CD4-positive, CD25-positive, alpha-beta regulatory T cell (primary cell): Measurements from ENCODE around the gene RABEPK. TPM values are rescaled to one million over a fixed set of nuclear protein-coding genes. Genes with fewer than 3 reads are reported as not detected.
"Not testable (repeated sequence)": the region's sequence is repeated elsewhere in the genome, so short reads cannot be mapped to it uniquely, and the experiment has no call there.

Experiments used
- ATAC-seq, 2 donors: fragments of 150-1000 bp; cut with Tn5 transposase; one replicate each; pipeline ENCODE4 v1.10.0; 2021; ENCODE audit warnings: low read depth in 2 of 2, moderate number of reproducible peaks in 2 of 2, moderate library complexity in 1 of 2
- DNase-seq, 3 donors: peaks; one replicate each; pipeline versions ENCODE4 v3.0.0 to v3.0.0-alpha.2; 2012 to 2022; ENCODE audit warnings: mixed read lengths in 1 of 3
- H3K27ac ChIP-seq: one replicate; pipeline ENCODE4 v1.7.0; 2013; ENCODE audit warnings: mild to moderate bottlenecking, low read length; ENCODE audit not compliant: insufficient read depth, poor library complexity, severe bottlenecking
- H3K27me3 ChIP-seq: one replicate; pipeline ENCODE4 v1.7.0; 2013; ENCODE audit warnings: low read length; ENCODE audit not compliant: control insufficient read depth, insufficient read depth
- H3K36me3 ChIP-seq: one replicate; pipeline ENCODE4 v1.7.0; 2013; ENCODE audit warnings: mild to moderate bottlenecking, low read length, moderate library complexity; ENCODE audit not compliant: control insufficient read depth, insufficient read depth
- H3K4me1 ChIP-seq: 2 replicates; pipeline ENCODE4 v1.7.0; 2013; ENCODE audit warnings: mild to moderate bottlenecking, low read length; ENCODE audit not compliant: insufficient read depth, control insufficient read depth, poor library complexity, severe bottlenecking
- H3K4me3 ChIP-seq: one replicate; pipeline ENCODE4 v1.7.0; 2013; ENCODE audit warnings: low read depth, mild to moderate bottlenecking, low read length, moderate library complexity
- H3K9me3 ChIP-seq, 2 experiments: 1 replicate in 1 of 2; 2 replicates in 1 of 2; pipeline ENCODE4 v1.7.0; 2013; ENCODE audit warnings: low read length in 2 of 2, mild to moderate bottlenecking in 1 of 2, moderate library complexity in 1 of 2; ENCODE audit not compliant: control insufficient read depth in 2 of 2
- H3K27ac Mint-ChIP-seq, 3 donors: one replicate each; pipeline ENCODE4 v1.8.0; 2020 to 2022; ENCODE audit warnings: mild to moderate bottlenecking in 3 of 3, mixed read lengths in 3 of 3, moderate library complexity in 2 of 3
- H3K27me3 Mint-ChIP-seq: one replicate; pipeline ENCODE4 v1.8.0; 2022; ENCODE audit warnings: mild to moderate bottlenecking, mixed read lengths
- H3K36me3 Mint-ChIP-seq: one replicate; pipeline ENCODE4 v1.8.0; 2020; ENCODE audit warnings: mixed read lengths
- H3K4me1 Mint-ChIP-seq, 4 donors: one replicate each; pipeline ENCODE4 v1.8.0; 2020 to 2022; ENCODE audit warnings: mixed read lengths in 4 of 4, mild to moderate bottlenecking in 1 of 4
- H3K4me3 Mint-ChIP-seq, 4 donors: one replicate each; pipeline ENCODE4 v1.8.0; 2020 to 2022; ENCODE audit warnings: mild to moderate bottlenecking in 4 of 4, mixed read lengths in 4 of 4, moderate library complexity in 3 of 4
- H3K9me3 Mint-ChIP-seq, 7 donors: one replicate each; pipeline ENCODE4 v1.8.0; 2020 to 2022; ENCODE audit warnings: mixed read lengths in 7 of 7, mild to moderate bottlenecking in 3 of 7, moderate library complexity in 2 of 7
- polyA plus RNA-seq, 4 donors: library from polyadenylated mRNA; unstranded; fragments of 300-500 nt; fragmentation: Illumina TruSeq; gene quantifications; one replicate each; pipeline ENCODE4 v1.2.3, GENCODE V29; 2021
- total RNA-seq: library from RNA; stranded (reverse); gene quantifications from one replicate; pipeline ENCODE4 v1.2.3, GENCODE V29; 2022

The RABEPK gene, protein sequence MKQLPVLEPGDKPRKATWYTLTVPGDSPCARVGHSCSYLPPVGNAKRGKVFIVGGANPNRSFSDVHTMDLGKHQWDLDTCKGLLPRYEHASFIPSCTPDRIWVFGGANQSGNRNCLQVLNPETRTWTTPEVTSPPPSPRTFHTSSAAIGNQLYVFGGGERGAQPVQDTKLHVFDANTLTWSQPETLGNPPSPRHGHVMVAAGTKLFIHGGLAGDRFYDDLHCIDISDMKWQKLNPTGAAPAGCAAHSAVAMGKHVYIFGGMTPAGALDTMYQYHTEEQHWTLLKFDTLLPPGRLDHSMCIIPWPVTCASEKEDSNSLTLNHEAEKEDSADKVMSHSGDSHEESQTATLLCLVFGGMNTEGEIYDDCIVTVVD
- total RNA-seq: 14.2 TPM
- 10 to 100 TPM; 37.2 to 39.5 (median 38.8) TPM for polyA plus RNA-seq

DNA sequence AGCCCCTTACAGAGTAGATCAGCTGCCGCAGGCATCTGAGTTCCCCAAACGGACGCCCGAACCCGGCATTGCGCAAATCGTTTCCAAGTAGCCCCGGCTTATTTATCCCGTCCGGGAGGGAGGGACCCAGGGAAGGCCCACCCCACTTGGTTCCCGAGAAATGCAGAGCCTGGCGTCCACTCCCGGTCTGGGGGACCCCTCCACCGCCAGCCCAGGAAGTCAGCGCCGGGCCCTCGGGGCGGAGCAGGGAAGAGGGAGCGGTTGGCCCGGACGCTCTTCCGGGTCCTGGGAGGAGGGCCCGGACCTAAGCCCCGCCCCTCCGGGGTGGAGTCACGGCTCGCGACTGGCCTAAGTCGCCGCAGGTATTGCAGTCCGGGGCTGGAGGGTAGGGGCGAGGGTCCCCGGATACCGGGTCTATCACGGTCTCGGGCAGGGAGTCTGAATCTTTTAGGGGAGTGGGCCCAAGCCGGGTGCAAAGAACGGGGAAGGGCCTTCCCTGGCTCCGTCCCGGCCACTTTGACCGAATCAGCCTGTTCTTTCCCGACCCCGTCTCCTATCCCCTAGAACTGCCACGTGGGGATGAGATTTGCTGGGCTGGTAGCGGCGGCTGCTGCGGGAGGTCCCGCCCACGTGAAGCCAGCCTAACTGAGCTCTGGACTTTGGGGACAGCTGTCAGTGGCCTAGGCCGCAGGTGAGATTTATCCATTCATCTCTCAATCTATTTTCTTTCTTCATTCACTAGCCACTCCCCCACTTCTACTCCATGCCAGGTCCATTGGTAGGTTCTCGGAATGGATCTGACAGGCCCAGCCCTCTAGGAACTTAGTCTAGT, at the start of gene RABEPK:
RABEPK (plus strand) TSS at position 327 of the 832 bp plus-strand sequence. CDS start 2,472 bp downstream, outside the sequence.
- H3K9me3 Mint-ChIP-seq: no peaks in the 10 kb centered on the region
- H3K4me3 Mint-ChIP-seq: peak within 1 kb of the TSS; percentile 87 to 95 (median 92)
- ATAC-seq (peak; percentile 97 to 98), DNase-seq (peak; percentile 84 to 94 (median 88))
- H3K36me3 Mint-ChIP-seq: peaks cover 19% of the 10 kb centered on the region
- Histone ChIP-seq H3K4me3 (peak within 1 kb of the TSS; percentile 80), H3K4me1 (peaks cover 30% of the 10 kb centered on the region), H3K27ac (peak within 1 kb of the TSS; percentile 89), H3K27me3 (no peaks in the 10 kb centered on the region), H3K9me3 (no peaks in the 10 kb centered on the region), H3K36me3 (peaks cover 7% of the 10 kb centered on the region)
- H3K4me1 Mint-ChIP-seq: peaks cover 7 to 58% (median 24%) of the 10 kb centered on the region in 4 donors
- H3K27me3 Mint-ChIP-seq: peaks cover 4% of the 10 kb centered on the region
- H3K27ac Mint-ChIP-seq: peak within 1 kb of the TSS; percentile 95 to 97 (median 95)

DNA sequence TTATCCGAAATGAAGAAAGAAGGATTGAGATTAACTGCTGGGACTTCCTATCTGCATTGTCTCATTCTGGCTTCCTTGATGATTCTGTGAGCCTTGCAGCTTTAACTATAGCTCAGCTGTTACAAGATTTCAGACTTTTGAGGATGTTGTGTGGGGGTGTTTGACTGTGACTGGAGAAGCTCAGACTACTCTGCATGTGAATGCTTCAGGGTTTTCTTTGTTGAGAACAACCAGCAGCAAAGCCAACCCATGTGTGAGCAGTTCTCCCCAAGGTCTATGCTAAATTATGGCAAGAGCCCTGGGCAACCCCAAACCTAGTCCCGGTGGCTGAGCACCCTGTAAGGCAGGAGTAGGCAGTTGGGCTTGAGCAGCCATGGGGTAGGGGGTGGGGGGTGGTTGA, 48.6 kb upstream of the RABEPK start:
- Mint-ChIP-seq H3K4me3 (no peak overlapping the region), H3K27ac (peak overlapping the region in 2 of 3 donors; percentile 49 to 63), H3K4me1 (peaks cover 0 to 14% (median 5%) of the 10 kb centered on the region in 4 donors), H3K9me3 (no peaks in the 10 kb centered on the region), H3K36me3 (peaks cover 25% of the 10 kb centered on the region), H3K27me3 (no peaks in the 10 kb centered on the region)
- Histone ChIP-seq H3K27me3 (no peaks in the 10 kb centered on the region), H3K9me3 (no peaks in the 10 kb centered on the region), H3K27ac (no peak overlapping the region), H3K4me3 (no peak overlapping the region), H3K36me3 (peaks cover 53% of the 10 kb centered on the region), H3K4me1 (peaks cover 4% of the 10 kb centered on the region)
- DNase-seq (no peak), ATAC-seq (no peak)

DNA sequence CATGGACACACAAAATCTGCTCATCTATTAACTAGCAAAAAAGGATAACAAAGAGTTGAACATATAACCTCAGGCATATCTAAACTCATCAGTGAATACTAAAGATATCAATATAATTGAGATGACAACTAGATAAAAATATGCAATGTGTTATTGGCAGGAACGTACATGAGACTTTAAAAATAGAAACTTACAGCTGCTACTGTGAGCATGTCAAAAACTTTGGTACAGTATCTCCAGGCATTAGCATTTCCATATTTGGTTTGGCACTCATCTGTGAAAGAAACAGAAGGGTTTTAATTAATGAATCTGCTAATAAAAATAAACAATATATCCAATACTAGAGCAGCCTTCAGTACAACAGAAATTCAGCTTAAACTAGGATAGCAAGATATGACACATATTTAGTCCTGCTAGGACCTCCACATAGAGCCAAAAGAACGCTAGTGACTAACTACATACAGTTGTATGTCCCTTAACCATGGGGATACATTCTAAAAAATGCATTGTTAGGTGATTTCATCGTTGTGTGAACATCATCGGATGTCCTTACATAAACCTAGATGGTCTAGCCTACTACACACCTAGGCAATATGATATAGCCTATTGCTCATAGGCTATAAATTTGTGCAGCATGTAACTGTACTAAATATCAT, 46.5 kb upstream of the RABEPK start:
- H3K36me3 Mint-ChIP-seq: peaks cover 29% of the 10 kb centered on the region
- H3K4me3 ChIP-seq: no peak overlapping the region
- no peak overlapping the region for H3K4me3 Mint-ChIP-seq
- no peaks in the 10 kb centered on the region for H3K27me3 Mint-ChIP-seq
- peaks cover 4% of the 10 kb centered on the region for H3K4me1 ChIP-seq
- no peak for DNase-seq
- no peaks in the 10 kb centered on the region for H3K9me3 ChIP-seq
- no peaks in the 10 kb centered on the region for H3K27me3 ChIP-seq
- H3K36me3 ChIP-seq: peaks cover 66% of the 10 kb centered on the region
- peak overlapping the region in 1 of 3 donors; percentile 29 for H3K27ac Mint-ChIP-seq
- H3K27ac ChIP-seq: no peak overlapping the region
- peaks cover 0 to 8% (median 5%) of the 10 kb centered on the region in 4 donors for H3K4me1 Mint-ChIP-seq
- H3K9me3 Mint-ChIP-seq: no peaks in the 10 kb centered on the region
- no peak for ATAC-seq

DNA sequence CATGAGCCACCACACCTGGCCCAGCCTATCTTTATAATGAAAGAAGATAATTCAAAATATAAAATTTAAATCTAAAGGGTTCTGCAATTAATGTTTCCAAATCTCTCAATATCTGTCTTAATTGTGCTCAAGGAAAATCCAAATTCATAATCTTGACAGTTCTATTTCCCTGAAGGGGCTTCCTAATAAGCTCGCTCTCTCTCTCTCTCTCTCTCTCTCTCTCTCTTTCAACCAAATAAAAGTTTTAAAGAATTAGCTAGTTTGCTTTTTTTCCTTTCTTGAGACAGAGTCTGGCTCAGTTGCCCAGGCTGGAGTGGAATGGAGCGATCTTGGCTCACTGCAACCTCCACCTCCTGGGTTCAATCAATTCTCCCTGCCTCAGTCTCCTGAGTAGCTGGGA, 43.8 kb upstream of the RABEPK start:
- peaks cover 12% of the 10 kb centered on the region for H3K36me3 Mint-ChIP-seq
- H3K4me3 Mint-ChIP-seq: no peak overlapping the region
- Histone ChIP-seq H3K4me3 (no peak overlapping the region), H3K27me3 (no peaks in the 10 kb centered on the region), H3K9me3 (no peaks in the 10 kb centered on the region), H3K4me1 (no peaks in the 10 kb centered on the region), H3K27ac (no peak overlapping the region), H3K36me3 (peaks cover 50% of the 10 kb centered on the region)
- no peak for ATAC-seq
- H3K27me3 Mint-ChIP-seq: no peaks in the 10 kb centered on the region
- no peak overlapping the region for H3K27ac Mint-ChIP-seq
- H3K9me3 Mint-ChIP-seq: no peaks in the 10 kb centered on the region
- DNase-seq: no peak
- peaks cover 0 to 11% (median 3%) of the 10 kb centered on the region in 4 donors for H3K4me1 Mint-ChIP-seq

DNA sequence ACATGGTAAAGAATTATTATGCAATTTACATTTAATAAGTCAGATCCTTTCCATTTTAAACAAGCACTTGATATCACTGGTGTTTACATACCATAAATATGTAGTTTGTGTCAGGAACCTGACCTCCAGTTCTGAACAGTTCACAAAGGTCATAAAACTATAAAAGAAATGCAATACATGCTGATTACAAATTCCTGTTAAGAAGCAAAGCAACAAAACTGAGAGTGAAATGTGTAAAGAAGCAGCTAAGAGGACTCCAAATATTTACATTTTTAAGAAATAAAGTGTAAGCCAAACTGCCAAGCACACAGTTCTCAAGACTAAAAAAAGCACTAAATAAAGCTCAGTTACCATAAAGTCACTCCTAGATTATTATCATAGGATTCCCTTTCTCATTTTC, 39.6 kb upstream of the RABEPK start:
- Histone ChIP-seq H3K27ac (no peak overlapping the region), H3K4me3 (no peak overlapping the region), H3K27me3 (no peaks in the 10 kb centered on the region), H3K4me1 (no peaks in the 10 kb centered on the region), H3K9me3 (no peaks in the 10 kb centered on the region), H3K36me3 (peaks cover 21% of the 10 kb centered on the region)
- H3K27ac Mint-ChIP-seq: peak overlapping the region in 2 of 3 donors; percentile 36 to 82
- no peaks in the 10 kb centered on the region for H3K27me3 Mint-ChIP-seq
- H3K9me3 Mint-ChIP-seq: no peaks in the 10 kb centered on the region
- H3K4me1 Mint-ChIP-seq: peaks cover 0 to 14% (median 8%) of the 10 kb centered on the region in 4 donors
- ATAC-seq (no peak), DNase-seq (no peak)
- H3K4me3 Mint-ChIP-seq: no peak overlapping the region
- peaks cover 14% of the 10 kb centered on the region for H3K36me3 Mint-ChIP-seq

DNA sequence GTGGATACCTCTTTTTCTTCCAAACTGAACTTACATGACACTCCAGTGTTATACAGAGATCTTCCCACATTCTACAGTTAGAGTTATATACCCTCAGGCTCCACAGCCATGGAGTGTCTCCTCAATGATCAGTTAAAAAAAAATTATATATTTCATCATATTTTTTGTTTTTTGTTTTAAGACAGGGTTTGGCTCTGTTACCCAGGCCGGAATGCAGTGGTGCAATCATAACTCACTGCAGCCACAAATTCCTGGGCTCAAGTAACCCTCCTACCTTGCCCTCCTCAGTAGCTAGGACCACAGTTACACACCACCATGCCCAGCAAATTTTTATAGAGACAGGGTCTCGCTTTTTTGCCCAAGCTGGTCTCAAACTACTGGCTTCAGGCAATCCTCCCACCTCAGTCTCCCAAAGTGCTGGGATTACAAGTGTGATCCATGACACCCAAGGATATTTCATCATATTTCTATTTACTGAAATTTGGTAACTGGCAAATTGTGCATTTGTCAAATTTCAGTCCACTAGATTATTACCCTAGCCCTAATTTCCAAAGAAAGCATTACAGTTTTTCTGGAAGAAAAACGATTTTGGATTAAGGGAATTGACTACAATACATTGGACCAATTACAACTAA, 38.9 kb upstream of the RABEPK start:
- ATAC-seq: no peak
- Mint-ChIP-seq H3K4me1 (peaks cover 0 to 17% (median 10%) of the 10 kb centered on the region in 4 donors), H3K4me3 (no peak overlapping the region), H3K9me3 (no peaks in the 10 kb centered on the region), H3K27ac (peak overlapping the region in 2 of 3 donors; percentile 46 to 82), H3K27me3 (no peaks in the 10 kb centered on the region), H3K36me3 (peaks cover 14% of the 10 kb centered on the region)
- Histone ChIP-seq H3K27me3 (no peaks in the 10 kb centered on the region), H3K36me3 (peaks cover 21% of the 10 kb centered on the region), H3K27ac (no peak overlapping the region), H3K4me3 (no peak overlapping the region), H3K4me1 (no peaks in the 10 kb centered on the region), H3K9me3 (no peaks in the 10 kb centered on the region)
- DNase-seq: no peak

DNA sequence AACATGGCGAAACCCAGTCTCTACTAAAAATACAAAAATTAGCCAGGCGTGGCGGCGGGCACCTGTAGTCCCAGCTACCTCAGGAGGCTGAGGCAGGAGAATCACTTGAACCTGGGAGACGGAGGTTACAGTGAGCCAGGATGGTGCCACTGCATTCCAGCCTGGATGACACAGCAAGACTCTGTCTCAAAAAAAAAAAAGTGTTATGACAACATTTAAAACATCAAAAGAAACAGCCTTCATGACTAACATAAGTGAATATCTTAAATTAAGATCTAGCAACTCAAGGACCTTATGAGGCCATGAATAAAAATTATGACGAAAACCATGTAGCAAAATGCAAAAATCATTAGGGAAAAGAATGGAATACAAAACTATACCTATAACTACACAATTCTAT, 37.5 kb upstream of the RABEPK start:
- H3K4me3 Mint-ChIP-seq: not testable (repeated sequence)

More for the DNA sequence above, 37.5 kb upstream of the RABEPK start:
- not testable (repeated sequence) for H3K27me3 Mint-ChIP-seq, H3K27me3 ChIP-seq, H3K4me1 ChIP-seq, H3K36me3 ChIP-seq, H3K9me3 Mint-ChIP-seq, H3K27ac ChIP-seq, H3K27ac Mint-ChIP-seq, H3K4me3 ChIP-seq, DNase-seq, ATAC-seq, H3K9me3 ChIP-seq
- Mint-ChIP-seq H3K4me1 (peaks cover 0 to 20% (median 11%) of the 10 kb centered on the region in 4 donors), H3K36me3 (peaks cover 14% of the 10 kb centered on the region)
